ENCODE data around the gene FCHO2. TPM values are rescaled to one million over a fixed set of nuclear protein-coding genes. Genes with fewer than 3 reads are reported as not detected.
A peak's percentile ranks its signal among the peaks of the same experiment; 100 is the strongest.
"Not testable (repeated sequence)": the region's sequence is repeated elsewhere in the genome, so short reads cannot be mapped to it uniquely, and the experiment has no call there.

The FCHO2 gene, protein sequence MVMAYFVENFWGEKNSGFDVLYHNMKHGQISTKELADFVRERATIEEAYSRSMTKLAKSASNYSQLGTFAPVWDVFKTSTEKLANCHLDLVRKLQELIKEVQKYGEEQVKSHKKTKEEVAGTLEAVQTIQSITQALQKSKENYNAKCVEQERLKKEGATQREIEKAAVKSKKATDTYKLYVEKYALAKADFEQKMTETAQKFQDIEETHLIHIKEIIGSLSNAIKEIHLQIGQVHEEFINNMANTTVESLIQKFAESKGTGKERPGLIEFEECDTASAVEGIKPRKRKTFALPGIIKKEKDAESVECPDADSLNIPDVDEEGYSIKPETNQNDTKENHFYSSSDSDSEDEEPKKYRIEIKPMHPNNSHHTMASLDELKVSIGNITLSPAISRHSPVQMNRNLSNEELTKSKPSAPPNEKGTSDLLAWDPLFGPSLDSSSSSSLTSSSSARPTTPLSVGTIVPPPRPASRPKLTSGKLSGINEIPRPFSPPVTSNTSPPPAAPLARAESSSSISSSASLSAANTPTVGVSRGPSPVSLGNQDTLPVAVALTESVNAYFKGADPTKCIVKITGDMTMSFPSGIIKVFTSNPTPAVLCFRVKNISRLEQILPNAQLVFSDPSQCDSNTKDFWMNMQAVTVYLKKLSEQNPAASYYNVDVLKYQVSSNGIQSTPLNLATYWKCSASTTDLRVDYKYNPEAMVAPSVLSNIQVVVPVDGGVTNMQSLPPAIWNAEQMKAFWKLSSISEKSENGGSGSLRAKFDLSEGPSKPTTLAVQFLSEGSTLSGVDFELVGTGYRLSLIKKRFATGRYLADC
- 3.1 and 6.9 TPM in 2 replicates for total RNA-seq (2014; rRNA removed; shearing (Covaris generic); ENCODE audit: low replicate concordance)

GRCh38 chr5:72955768-72956323, at the start of gene FCHO2:
Gene FCHO2 (plus strand): TSS chr5:72956041. CDS start chr5:72956097, 56 bp downstream.
- DNase-seq (ENCODE audit: low read depth) = peak; percentile 91
- in situ Hi-C loops (cut with HindIII; ENCODE audit: low pct_unique_long_range_greater_than_20kb, low sequenced_read_pairs) = no loop called here

DNA sequence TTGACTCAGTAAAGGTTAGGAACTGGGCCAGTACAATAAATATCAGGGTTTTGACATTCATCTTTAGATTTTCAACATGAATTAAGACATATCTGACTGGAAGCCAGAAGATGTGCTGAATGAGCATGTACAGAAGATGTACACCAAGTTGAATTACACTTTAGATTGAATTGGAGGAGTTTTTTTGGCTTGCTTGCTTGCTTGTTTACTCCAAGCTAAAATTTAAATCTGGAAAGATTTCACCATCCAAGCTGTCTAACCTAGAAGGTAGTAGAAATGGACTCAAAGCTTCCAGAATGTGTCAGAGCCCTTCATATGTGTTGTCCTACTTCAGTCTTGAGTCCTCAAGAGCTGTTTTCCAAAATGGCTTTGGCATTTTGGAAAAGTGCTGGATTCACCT, 49.0 kb upstream of the FCHO2 start:
- in situ Hi-C loops (cut with HindIII; ENCODE audit: low pct_unique_long_range_greater_than_20kb, low sequenced_read_pairs) = no loop called here
- no peak for DNase-seq (ENCODE audit: low read depth)

- in situ Hi-C loops (cut with HindIII; ENCODE audit: low pct_unique_long_range_greater_than_20kb, low sequenced_read_pairs) = no loop called here
- no peak for DNase-seq (ENCODE audit: low read depth)
These were observed 47.2 kb upstream of the FCHO2 start for GRCh38 chr5:72908664-72909063.

DNA sequence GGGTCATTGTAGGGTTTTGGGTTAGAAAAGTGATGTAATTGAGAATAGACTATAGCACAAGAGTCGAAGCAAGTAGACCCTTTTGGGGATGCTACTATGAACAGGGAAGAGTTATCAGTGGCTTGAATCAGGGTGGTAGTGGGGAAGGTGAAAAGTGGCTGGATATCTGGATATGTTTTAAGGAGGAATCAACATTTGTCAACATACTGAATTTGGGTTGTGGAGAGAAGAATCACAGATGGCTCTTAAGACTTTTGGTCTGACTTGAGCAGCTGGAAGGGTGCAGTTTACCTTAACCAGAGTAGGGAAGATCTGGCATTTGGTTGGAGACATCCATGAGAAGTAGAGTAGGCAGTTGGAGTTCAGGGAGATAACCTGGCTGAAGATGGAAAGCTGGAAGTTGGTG, 38.5 kb upstream of the FCHO2 start:
- in situ Hi-C loops (cut with HindIII; ENCODE audit: low pct_unique_long_range_greater_than_20kb, low sequenced_read_pairs) = loop anchor here (10.0 kb wide), 1 partner anchor 177 kb away; no protein-coding TSS in a partner anchor
- peak; percentile 7 for DNase-seq (ENCODE audit: low read depth)

DNA sequence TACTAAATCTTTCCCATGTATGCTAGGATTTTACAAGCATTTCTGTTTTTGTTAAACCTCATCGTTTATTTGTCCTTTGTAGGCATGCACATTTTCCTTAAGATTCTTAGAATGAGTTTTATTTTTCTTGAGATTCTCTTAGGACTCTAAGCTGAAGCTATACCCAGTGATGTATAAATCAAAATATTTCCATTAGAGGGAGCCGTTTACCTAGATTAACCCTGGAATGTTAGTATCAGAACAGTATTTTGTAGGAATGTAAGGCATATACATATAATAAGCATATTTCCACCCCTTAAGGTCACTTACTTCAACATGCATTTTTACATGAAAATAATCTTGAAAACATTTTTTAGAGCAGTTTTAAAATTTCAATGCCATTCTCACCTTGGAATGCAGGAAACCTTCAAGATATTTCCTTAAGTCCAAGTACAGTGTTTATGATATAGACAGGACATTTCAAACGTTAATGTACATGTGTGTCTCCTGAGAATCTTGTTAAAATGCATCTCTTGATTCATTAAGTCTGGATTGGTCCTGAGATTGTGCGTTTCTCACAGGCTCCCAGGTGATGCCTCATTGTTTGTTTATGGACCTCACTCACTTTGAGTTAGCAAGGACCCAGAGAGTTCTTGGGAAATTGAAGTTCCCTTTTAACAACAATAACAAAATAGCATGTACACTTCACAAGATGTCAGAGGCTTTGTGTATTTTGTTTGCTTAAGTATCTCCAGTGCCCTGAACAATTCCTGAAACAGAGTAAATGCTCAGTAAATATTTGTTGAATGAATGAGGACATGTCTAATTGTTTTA, 34.9 kb upstream of the FCHO2 start:
- DNase-seq (ENCODE audit: low read depth) = peak; percentile 29
- in situ Hi-C loops (cut with HindIII; ENCODE audit: low pct_unique_long_range_greater_than_20kb, low sequenced_read_pairs) = no loop called here

DNA sequence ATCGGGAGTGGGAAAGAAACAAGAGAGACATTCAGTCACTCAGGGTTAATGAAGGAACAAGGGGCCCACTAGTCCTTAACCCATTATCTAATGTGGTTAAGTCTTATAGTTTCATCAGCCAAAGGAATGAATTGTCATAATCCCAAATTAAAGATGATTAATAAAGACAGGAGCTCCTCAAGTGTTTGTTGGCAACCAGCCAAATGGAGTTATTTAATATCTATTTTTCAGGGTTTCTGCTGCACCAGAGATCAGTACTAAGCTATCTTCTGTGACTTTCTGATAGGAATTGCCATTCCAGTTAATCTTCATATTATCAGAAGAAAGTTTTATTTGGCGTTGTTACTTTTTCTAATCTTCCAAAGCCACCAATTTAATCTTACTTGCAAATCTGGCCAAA, 34.0 kb upstream of the FCHO2 start:
- in situ Hi-C loops (cut with HindIII; ENCODE audit: low pct_unique_long_range_greater_than_20kb, low sequenced_read_pairs) = no loop called here
- no peak for DNase-seq (ENCODE audit: low read depth)

DNA sequence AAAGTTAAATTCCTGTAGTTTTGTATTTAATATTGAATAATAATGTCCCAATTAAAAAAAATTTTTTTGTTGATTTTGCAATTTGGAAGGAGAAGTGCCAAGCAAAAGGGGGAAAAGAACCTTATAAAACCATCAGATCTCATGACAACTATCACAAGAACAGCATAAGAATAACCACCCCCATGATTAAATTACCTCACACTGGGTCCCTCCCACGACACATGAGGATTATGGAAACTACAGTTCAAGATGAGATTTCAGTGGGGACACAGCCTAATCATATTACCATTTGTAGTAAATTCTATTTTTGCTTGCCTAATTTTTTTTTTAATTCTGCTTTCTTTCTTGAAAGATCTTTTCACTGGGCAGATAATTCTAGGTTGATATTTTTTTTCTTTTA, 33.4 kb upstream of the FCHO2 start:
- in situ Hi-C loops (cut with HindIII; ENCODE audit: low pct_unique_long_range_greater_than_20kb, low sequenced_read_pairs) = no loop called here
- no peak for DNase-seq (ENCODE audit: low read depth)

GRCh38 chr5:72925336-72926010, 30.4 kb upstream of the FCHO2 start:
- DNase-seq (ENCODE audit: low read depth) = no peak
- in situ Hi-C loops (cut with HindIII; ENCODE audit: low pct_unique_long_range_greater_than_20kb, low sequenced_read_pairs) = no loop called here

DNA sequence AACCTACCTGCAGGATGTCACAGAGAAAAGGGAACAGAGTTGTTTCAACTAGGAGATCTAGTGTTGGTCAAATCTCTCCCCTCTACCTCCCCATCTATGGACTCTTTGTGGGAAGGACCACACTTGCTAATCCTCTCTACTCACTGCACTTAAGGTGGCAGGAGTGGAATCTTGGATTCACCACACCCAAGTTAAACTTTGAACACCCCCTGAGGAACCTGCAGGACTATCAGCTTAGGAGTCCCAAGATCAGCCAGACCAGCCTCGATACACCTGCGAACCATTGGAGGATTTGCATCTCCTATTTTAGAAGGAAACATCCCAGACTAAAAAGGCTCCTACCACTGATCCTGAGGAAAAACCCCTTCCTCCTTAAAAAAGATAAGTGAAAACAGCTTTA, 23.2 kb upstream of the FCHO2 start:
- DNase-seq (ENCODE audit: low read depth); in situ Hi-C loops (cut with HindIII; ENCODE audit: low pct_unique_long_range_greater_than_20kb, low sequenced_read_pairs): not testable (repeated sequence)

- in situ Hi-C loops (cut with HindIII; ENCODE audit: low pct_unique_long_range_greater_than_20kb, low sequenced_read_pairs); DNase-seq (ENCODE audit: low read depth): not testable (repeated sequence)
These were observed 20.7 kb upstream of the FCHO2 start for GRCh38 chr5:72934953-72935725.

- no peak for DNase-seq (ENCODE audit: low read depth)
- in situ Hi-C loops (cut with HindIII; ENCODE audit: low pct_unique_long_range_greater_than_20kb, low sequenced_read_pairs) = no loop called here
These were observed 18.9 kb upstream of the FCHO2 start for GRCh38 chr5:72936893-72937292.

DNA sequence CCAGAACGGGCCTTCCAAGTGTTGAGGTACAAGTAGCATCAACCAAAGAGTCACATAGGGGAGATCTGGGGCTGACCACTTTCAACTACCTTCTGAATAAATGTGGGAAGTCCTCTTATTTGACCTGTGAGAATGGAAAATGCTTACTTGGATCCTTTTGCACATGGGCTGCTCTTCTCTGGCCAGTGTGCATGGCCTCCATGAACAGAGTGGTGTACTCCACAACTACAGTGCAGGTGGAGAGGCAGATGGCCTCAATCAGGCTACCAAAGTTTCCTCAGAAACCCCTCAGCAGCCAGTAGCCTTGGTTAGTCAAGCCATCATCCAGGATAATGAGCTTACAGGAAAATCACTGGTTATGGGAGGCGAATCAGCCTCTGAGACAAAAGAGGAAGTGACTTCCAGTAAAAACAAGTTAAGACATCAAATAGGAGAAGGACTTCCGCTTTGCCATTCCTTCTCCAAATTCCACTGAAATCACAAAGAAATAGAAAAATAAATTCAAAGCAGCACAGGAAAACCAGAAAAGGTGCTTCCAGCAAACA, 18.3 kb upstream of the FCHO2 start:
- DNase-seq (ENCODE audit: low read depth) = no peak
- in situ Hi-C loops (cut with HindIII; ENCODE audit: low pct_unique_long_range_greater_than_20kb, low sequenced_read_pairs) = no loop called here

DNA sequence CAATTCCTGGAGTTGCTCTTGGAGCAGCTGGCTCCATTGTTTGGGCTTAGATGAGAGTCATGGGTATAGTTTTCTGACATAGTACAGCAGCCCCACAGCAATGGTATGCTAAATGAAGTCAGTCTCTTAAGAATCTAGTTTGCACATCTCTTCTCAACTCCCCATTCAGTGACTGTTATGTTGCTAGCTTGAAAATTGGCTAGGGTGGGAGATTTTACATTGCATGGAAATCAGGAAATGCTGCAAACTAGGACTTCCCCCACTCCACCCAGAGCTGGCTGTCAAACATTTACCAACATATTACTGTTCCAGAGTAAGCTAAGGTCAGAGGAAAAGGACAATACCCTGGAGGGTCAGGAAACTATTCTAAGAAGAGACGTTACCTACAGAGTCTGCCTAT, 17.6 kb upstream of the FCHO2 start:
- no peak for DNase-seq (ENCODE audit: low read depth)
- in situ Hi-C loops (cut with HindIII; ENCODE audit: low pct_unique_long_range_greater_than_20kb, low sequenced_read_pairs) = no loop called here

GRCh38 chr5:72940082-72940481, 15.8 kb upstream of the FCHO2 start:
- in situ Hi-C loops (cut with HindIII; ENCODE audit: low pct_unique_long_range_greater_than_20kb, low sequenced_read_pairs) = no loop called here
- DNase-seq (ENCODE audit: low read depth) = no peak

- in situ Hi-C loops (cut with HindIII; ENCODE audit: low pct_unique_long_range_greater_than_20kb, low sequenced_read_pairs) = no loop called here
- DNase-seq (ENCODE audit: low read depth) = no peak
These were observed 12.5 kb upstream of the FCHO2 start for GRCh38 chr5:72943307-72943706.

DNA sequence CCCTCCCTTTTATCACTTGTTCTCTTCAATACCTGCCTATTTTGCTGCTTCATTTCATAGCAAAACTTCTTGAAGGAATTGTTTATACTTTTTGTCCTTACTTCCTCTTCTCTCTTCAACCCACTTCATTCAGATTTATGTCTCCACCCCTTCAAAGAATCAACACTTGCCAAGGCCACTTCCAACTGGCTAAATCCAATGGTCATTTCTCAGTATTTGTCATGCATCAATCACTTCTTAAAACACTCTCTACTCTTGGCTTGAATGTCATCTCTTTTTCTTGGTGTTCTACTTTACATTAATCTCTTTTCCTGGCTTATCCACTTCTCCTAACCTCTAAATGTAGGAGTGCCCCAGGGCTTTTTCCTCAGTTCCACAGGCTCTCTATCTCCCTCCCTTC, 8.3 kb upstream of the FCHO2 start:
- no peak for DNase-seq (ENCODE audit: low read depth)
- in situ Hi-C loops (cut with HindIII; ENCODE audit: low pct_unique_long_range_greater_than_20kb, low sequenced_read_pairs) = no loop called here

GRCh38 chr5:72949481-72949880, 6.4 kb upstream of the FCHO2 start:
- in situ Hi-C loops (cut with HindIII; ENCODE audit: low pct_unique_long_range_greater_than_20kb, low sequenced_read_pairs) = no loop called here
- no peak for DNase-seq (ENCODE audit: low read depth)
